Ureter (tissue), 1 donor: Measurements from ENCODE around the gene DMKN. TPM values are rescaled to one million over a fixed set of nuclear protein-coding genes. Genes with fewer than 3 reads are reported as not detected.

ENCODE experiments used
- DNase-seq: peaks from one replicate; pipeline ENCODE4 v3.0.0-alpha.2; 2020; ENCODE audit warnings: low spot score
- total RNA-seq: library from RNA; stranded (reverse); gene quantifications from one replicate; pipeline ENCODE4 v1.2.4, GENCODE V29; 2023
- donor health status: DM: yes; HTN: yes; CAD: no.

DMKN gene
- total RNA-seq, 1 donor from 2014 or later, result 131 TPM

- no peak for DNase-seq
These were observed 12.4 kb upstream of the DMKN start for GRCh38 chr19:35525873-35526272.

GRCh38 chr19:35524181-35524837 is 10.9 kb upstream of the DMKN start:
- no peak for DNase-seq

DNA sequence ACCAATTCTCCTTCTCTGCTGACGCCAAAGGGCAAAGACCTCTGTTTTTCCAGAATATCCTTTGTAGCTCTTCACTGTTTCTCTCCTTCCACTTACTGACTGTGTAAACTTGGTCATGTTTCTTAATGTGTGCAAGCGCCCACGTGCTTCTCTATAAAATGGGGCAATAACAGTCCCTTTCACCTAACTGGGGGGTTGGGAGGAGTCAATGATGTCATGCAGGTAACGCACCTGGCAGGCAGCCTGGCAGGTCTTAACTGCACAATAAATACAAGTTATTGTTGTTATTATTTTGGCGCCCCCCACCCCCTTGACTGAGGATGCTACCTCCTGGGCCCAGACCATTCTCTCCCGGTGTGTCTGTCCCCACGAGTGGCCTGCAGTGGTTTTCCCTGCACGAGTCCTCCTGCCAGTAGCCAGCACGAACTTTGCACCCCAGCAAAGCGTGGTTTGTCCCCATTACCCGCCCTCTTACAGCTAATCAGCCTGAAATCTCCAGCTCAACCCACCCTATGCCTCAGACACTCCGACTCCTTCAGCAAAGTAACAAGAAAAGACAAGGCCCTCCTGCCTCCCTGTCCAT is 9.4 kb upstream of the DMKN start:
- no peak for DNase-seq

GRCh38 chr19:35521124-35521743 is 7.8 kb upstream of the DMKN start:
- no peak for DNase-seq

DNA sequence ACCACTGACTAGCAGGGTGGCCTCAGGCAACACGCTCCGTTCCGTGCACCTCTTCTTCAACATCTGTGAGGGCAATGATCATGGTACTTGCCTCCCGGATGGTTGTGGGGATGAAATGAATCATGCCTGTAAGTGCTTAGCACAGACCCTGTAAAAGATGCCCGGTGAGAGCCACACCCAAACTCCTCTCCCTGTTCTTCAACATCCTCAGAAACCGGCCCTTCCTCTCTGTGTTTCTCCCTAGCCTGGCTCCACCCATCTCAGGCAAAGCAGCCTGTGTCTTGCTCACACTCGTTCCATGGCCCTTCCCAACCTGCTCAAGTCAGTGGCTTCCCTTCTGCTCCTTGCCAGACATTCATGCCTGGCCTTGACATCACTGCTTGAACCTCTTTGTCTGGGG is 5.8 kb upstream of the DMKN start:
- DNase-seq, result no peak

DNA sequence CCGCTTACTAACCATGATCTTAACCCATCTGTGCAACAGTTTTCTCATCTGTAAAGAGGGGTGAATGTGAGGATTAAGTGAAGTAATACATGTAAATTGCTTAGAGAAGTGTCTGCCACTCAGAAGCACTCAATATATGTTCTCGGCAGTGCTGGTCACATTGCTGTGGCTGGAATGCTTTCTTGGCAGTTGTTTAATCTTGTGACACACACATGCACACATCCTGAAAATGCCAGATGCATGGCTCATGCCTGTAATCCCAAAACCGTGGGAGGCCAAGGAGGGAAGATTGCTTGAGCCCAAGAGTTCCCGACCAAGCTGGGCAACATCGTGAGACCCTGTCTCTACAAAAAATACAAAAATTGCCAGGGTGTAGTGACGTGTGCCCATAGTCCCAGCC is 4.9 kb upstream of the DMKN start:
- no peak for DNase-seq

DNA sequence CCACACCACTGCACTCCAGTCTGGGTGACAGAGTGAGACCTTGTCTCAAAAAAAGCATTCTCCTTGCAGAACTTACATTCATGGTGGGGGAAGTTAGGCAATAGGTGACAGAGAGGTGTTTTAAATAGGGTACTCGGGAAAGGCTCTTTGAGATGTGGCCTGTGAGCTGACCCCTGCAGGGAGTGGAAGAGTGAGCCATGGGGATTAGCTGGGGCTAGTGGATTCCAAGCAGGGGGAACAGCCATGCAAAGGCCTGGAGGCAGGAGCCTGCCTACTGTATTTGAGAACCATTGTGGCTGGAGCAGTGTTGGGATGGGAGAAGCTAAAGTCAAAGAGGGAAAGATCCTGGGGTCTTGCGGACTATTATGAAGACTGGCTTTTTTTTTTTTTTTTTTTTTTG is 3.9 kb upstream of the DMKN start:
- no peak for DNase-seq

DNA sequence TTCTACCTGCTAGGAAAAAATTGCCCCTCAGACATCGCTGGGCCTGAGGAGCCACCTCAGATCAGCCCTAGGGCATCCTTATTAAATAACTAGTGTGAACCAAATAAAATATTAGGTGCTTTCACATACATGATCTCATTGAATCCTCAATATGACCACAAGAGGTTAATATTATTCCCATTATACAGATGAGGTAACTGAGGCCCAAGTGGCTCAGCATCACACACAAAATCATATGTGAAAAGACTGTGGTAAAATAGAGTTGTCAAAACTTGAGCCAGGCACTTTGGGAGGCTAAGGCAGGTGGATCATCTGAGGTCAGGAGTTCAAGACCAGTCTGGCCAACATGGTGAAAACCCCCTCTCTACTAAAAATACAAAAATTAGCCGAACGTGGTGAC is 2.9 kb upstream of the DMKN start:
- no peak for DNase-seq

DNA sequence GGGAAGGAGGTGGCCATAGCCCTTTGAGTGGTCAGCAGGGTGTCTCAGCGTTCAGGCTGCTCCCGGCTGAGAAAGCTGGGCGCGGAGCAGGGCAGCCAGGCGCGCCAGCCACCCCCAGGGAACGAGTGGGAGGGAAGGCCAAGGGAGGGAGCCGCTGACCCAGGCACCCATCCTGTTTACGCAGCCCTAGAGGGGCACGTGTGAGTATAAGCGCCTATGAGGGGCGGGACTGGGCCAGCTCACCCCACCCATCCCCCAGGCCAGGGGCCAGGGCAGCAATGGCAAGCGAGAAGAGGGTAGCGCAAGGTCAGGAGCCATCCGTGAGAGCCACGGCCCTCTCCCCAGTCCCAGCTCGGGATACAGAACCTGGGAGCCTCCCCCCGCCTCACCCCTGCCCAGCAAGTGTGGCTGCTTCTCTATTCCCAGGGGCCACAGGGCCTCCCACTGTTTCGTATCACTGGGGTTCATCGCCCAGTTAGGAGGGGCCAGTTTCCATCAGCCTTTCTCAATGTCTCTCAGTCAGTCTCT is 897 bp upstream of the DMKN start:
- DNase-seq, result no peak

GRCh38 chr19:35512831-35513627 is 420 bp downstream of the DMKN start:
- DNase-seq, result no peak

DNA sequence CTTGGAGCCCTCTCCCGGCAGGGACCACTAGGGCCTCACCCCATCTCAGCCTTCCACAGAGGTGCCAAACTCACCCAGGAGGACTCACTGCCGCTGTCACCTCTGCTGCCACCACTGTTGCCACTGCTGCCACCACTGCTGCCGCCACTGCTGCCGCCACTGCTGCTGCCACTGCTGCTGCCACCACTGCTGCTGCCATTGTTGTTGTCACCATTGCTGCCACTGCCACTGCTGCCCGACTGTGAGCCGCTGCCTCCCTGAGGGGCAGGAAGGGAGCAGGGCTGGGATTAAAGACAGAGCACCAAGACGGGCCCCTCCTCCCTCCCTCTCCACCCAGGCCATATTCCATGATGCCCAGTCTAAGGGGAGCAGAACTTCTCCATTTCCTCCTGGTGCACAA is 2.1 kb downstream of the DMKN start:
- no peak for DNase-seq

GRCh38 chr19:35510626-35510964 is 2.9 kb downstream of the DMKN start:
- DNase-seq, result no peak

- DNase-seq, result peak; percentile 88
These were observed 3.4 kb downstream of the DMKN start for GRCh38 chr19:35509861-35510625.

DNA sequence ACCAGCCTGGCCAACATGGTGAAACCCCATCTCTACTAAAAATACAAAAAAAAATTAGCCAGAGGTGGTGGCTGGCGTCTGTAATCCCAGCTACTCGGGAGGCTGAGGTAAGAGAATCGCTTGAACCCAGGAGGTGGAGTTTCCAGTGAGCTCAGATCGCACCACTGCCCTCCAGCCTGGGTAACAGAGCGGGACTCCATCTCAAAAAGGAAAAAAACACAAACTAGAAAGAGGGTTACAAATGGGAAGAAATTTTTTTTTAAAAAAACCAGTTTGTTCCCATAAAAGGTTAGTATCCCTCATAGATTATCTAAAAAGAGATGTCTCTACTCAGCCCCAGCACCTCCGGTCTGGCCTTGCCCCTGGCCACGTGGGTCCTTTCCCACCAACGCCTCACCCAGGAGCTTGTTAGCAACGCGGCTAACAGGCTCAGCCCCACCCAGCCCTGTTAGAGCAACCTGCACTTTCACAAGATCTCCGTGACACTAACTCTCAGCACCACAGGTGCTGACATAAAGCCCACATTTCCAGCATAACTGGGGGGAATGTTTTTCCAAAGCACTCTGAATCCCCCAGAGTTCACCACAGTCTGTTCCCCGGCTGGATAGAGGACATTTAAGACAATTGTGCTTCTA is 4.3 kb downstream of the DMKN start:
- DNase-seq, result peak; percentile 75

DNA sequence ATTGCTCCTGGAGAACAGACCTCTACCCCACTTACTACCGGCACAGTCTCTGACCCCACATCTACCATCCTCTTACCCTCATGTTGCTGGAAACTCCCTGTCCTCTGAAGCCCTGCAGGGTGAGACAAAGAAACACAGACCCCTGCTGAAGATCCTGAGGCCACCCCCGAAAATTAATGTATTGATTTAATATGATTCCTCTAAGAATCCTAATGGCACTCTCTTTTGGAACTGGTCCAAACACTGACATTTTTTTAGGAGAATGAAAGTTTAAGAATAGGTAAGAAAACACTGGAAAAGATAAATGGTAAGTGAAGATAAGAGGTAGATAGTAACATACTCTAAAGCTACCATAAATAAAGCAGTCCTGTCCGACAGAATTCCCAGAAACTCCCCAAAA is 5.3 kb downstream of the DMKN start:
- DNase-seq, result no peak

GRCh38 chr19:35507561-35507960 is 5.9 kb downstream of the DMKN start:
- DNase-seq, result no peak

DNA sequence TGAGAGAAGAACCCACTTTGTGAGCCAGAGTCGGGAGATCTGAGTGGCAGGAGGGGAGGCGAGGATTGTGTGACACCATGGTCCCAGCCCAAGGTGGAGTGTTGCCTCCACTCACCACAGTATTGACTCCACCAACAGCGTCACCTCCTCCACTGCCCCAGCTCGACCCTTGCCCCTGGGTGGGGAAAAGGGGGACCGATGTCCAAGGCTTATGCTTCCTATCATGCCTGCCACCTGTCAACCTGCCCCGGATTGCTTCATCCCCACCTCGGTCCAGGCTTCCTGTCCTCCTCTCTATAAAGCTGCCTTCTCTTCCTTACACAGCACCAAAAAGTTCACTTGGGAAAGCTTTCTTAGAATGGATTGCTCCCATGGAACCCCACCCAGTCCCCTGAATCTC is 7.4 kb downstream of the DMKN start:
- DNase-seq, result no peak

DNA sequence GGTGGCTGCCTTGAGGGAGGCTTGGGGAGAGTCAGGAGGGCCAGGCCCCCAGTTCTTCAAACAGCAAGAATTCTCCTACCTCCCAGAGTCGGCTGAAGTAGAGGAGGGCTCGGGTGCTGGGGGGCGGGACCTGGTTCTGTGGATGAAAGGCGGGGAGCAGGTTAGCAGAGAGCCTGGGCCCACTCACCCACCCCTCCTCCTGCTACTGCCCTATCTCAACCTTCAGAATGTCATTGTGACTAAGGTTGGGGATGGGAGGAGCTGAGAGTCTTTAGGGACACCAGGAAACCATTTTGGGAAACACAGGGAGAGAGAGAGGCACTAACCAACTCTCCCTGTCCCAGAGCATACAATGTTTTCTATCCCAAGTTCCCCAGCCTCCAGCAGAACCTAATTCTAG is 10.7 kb downstream of the DMKN start:
- no peak for DNase-seq

DNA sequence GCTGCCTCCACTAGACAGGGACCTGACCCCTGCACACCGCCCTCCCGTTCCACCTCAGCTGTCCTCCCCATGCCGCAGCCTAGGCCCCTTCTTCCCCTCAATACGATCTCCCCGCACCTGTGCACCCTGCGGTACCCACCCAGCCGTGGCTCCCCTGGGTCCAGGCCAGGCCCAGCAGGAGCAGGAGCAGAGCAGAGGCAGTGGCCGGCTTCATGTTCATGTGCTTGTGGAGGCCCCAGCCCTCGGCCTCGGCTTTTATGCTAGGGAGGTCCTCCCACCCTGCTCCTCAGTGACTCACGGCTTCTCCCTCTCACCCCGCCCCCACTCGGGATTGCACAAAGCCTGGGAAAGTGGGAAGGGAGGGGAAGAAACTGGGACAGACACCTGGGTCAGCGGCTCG is 11.8 kb downstream of the DMKN start:
- no peak for DNase-seq

GRCh38 chr19:35500611-35501010 is 12.8 kb downstream of the DMKN start:
- DNase-seq, result no peak

DNA sequence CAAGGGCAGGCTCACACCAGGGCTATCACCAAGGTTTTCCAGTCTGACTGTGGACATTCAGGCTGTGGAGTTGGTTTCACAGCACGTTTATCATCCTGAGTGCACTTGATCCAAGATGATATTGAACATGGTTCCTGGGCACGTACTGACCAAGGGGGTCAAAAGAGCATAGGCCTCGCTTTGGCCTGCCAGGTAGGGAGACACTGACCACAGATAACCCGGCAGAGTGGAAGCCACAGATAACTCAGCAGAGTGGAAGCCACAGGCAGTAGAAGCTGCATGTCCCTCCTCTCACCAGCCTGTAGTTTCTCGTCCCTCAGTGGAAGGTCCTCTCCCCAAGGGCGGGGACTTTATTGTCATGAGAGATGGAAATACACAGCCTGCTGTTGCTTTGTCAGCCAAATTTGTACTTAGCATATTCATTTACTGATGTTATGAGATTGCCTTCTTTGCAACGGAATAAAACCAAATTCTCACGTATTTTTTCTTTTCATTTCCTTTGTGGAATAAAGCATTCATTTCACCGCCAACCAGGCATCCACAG is 14.4 kb downstream of the DMKN start:
- DNase-seq, result no peak
